Endothelial cell (in vitro differentiated cells): ENCODE data around the gene SEC14L1. TPM values are rescaled to one million over a fixed set of nuclear protein-coding genes. Genes with fewer than 3 reads are reported as not detected.

Experiments
- DNase-seq: peaks from one replicate; pipeline ENCODE4 v3.0.0; 2021; ENCODE audit warnings: low spot score
- H3K27ac Mint-ChIP-seq: one replicate; pipeline ENCODE4 v1.8.0; 2021; ENCODE audit warnings: mixed read lengths, inconsistent platforms; ENCODE audit not compliant: unreplicated experiment
- H3K27me3 Mint-ChIP-seq: one replicate; pipeline ENCODE4 v1.8.0; 2021; ENCODE audit warnings: mild to moderate bottlenecking, moderate library complexity, mixed read lengths, inconsistent platforms; ENCODE audit not compliant: unreplicated experiment
- H3K36me3 Mint-ChIP-seq: one replicate; pipeline ENCODE4 v1.8.0; 2021; ENCODE audit warnings: mild to moderate bottlenecking, low read depth, mixed read lengths, inconsistent platforms; ENCODE audit not compliant: unreplicated experiment
- H3K4me1 Mint-ChIP-seq: one replicate; pipeline ENCODE4 v1.8.0; 2021; ENCODE audit warnings: mild to moderate bottlenecking, mixed read lengths, inconsistent platforms; ENCODE audit not compliant: unreplicated experiment
- H3K4me3 Mint-ChIP-seq: one replicate; pipeline ENCODE4 v1.8.0; 2021; ENCODE audit warnings: mild to moderate bottlenecking, mixed read lengths, inconsistent platforms; ENCODE audit not compliant: unreplicated experiment
- H3K9me3 Mint-ChIP-seq: one replicate; pipeline ENCODE4 v1.8.0; 2021; ENCODE audit warnings: mixed read lengths, inconsistent platforms; ENCODE audit not compliant: unreplicated experiment
- total RNA-seq: library from RNA; stranded (reverse); fragmentation: NEBNext Ultra II Directional; extraction: Animal tissue kit (Norgen Biotek cat#: 25700); gene quantifications from one replicate; pipeline ENCODE4 v1.2.1, GENCODE V29; 2021; ENCODE audit not compliant: unreplicated experiment
- TF ChIP-seq, protein P1 (sequence below): fragments of 200-600 bp; sonication (generic); IDR thresholded peaks from one replicate; pipeline ENCODE4 v1.5.0; 2021; ENCODE audit warnings: antibody characterized with exemption; ENCODE audit not compliant: unreplicated experiment

Gene SEC14L1
- total RNA-seq, 1 donor from 2014 or later = 315 TPM

- Mint-ChIP-seq H3K4me1 (peaks cover 48% of the 10 kb centered on the region), H3K4me3 (peak overlapping the region; percentile 22), H3K9me3 (no peaks in the 10 kb centered on the region), H3K27me3 (peaks cover 2% of the 10 kb centered on the region), H3K36me3 (peaks cover 3% of the 10 kb centered on the region), H3K27ac (no peak overlapping the region)
- TF ChIP-seq, protein P1, sequence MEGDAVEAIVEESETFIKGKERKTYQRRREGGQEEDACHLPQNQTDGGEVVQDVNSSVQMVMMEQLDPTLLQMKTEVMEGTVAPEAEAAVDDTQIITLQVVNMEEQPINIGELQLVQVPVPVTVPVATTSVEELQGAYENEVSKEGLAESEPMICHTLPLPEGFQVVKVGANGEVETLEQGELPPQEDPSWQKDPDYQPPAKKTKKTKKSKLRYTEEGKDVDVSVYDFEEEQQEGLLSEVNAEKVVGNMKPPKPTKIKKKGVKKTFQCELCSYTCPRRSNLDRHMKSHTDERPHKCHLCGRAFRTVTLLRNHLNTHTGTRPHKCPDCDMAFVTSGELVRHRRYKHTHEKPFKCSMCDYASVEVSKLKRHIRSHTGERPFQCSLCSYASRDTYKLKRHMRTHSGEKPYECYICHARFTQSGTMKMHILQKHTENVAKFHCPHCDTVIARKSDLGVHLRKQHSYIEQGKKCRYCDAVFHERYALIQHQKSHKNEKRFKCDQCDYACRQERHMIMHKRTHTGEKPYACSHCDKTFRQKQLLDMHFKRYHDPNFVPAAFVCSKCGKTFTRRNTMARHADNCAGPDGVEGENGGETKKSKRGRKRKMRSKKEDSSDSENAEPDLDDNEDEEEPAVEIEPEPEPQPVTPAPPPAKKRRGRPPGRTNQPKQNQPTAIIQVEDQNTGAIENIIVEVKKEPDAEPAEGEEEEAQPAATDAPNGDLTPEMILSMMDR = no peak
- DNase-seq = no peak
Observed at GRCh38 chr17:77105706-77106105, 35.1 kb upstream of the SEC14L1 start.

- H3K9me3 Mint-ChIP-seq = no peaks in the 10 kb centered on the region
- H3K4me1 Mint-ChIP-seq = peaks cover 57% of the 10 kb centered on the region
- no peak overlapping the region for H3K27ac Mint-ChIP-seq
- H3K4me3 Mint-ChIP-seq = no peak overlapping the region
- TF ChIP-seq, protein P1 = no peak
- H3K27me3 Mint-ChIP-seq = peaks cover 2% of the 10 kb centered on the region
- no peak for DNase-seq
- H3K36me3 Mint-ChIP-seq = peaks cover 3% of the 10 kb centered on the region
Observed at GRCh38 chr17:77106874-77107358, 33.9 kb upstream of the SEC14L1 start.

GRCh38 chr17:77107506-77108433 is 33.0 kb upstream of the SEC14L1 start:
- H3K36me3 Mint-ChIP-seq = peaks cover 3% of the 10 kb centered on the region
- no peaks in the 10 kb centered on the region for H3K9me3 Mint-ChIP-seq
- DNase-seq = no peak
- peak overlapping the region; percentile 84 for H3K27ac Mint-ChIP-seq
- peaks cover 59% of the 10 kb centered on the region for H3K4me1 Mint-ChIP-seq
- no peak overlapping the region for H3K4me3 Mint-ChIP-seq
- H3K27me3 Mint-ChIP-seq = peaks cover 2% of the 10 kb centered on the region
- TF ChIP-seq, protein P1 = no peak

GRCh38 chr17:77109159-77109759 is 31.5 kb upstream of the SEC14L1 start:
- H3K27me3 Mint-ChIP-seq = peaks cover 5% of the 10 kb centered on the region
- peaks cover 59% of the 10 kb centered on the region for H3K4me1 Mint-ChIP-seq
- H3K27ac Mint-ChIP-seq = peak overlapping the region; percentile 98
- no peak overlapping the region for H3K4me3 Mint-ChIP-seq
- TF ChIP-seq, protein P1 = no peak
- peaks cover 3% of the 10 kb centered on the region for H3K36me3 Mint-ChIP-seq
- no peak for DNase-seq
- H3K9me3 Mint-ChIP-seq = no peaks in the 10 kb centered on the region
